NB4 (cell line): Measurements from ENCODE around the gene PSTPIP2.

Source experiments
- DNase-seq: peaks from one replicate; pipeline ENCODE4 v3.0.0; 2010; ENCODE audit warnings: low read depth
- H3K4me3 ChIP-seq: one replicate; pipeline ENCODE4 v1.5.1; 2011; ENCODE audit warnings: mild to moderate bottlenecking, low read depth, low read length, moderate library complexity
- CTCF ChIP-seq: IDR thresholded peaks from one replicate; pipeline ENCODE4 v1.5.1; 2012; ENCODE audit warnings: low read depth, low read length
- MAX ChIP-seq: IDR thresholded peaks from 2 replicates; pipeline ENCODE4 v1.6.1; 2011; ENCODE audit warnings: low read depth, low read length
- MYC ChIP-seq: IDR thresholded peaks from 2 replicates; pipeline ENCODE4 v1.6.1; 2011; ENCODE audit warnings: low read depth, low read length
- POLR2A ChIP-seq: IDR thresholded peaks from 2 replicates; pipeline ENCODE4 v1.6.1; 2011; ENCODE audit warnings: mild to moderate bottlenecking; ENCODE audit not compliant: insufficient read length; ENCODE audit errors: extremely low read depth

PSTPIP2 gene

DNA sequence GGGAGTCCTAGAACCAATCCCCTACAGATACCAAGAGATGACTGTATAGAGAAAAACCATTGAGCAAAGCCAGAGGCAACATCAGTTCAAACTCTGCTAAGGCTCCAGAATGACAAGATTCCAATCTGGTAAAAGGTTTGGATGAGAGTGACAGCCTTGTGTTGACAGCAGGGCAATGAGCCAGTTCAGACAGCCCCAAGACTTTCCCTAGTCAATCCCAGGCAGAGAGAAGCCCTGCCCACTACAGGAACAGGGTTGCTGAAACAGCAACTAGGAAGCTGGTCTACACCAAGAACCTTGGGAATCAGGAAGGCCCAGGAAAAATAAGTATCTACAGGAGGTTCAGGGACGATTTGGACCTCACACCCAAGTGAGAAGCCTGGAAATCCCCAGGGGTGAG is 3.3 kb downstream of the PSTPIP2 start:
- TF ChIP-seq MYC, result no peak
- TF ChIP-seq POLR2A, result no peak
- no peak for TF ChIP-seq CTCF
- no peak for TF ChIP-seq MAX
- no peak for DNase-seq
- H3K4me3 ChIP-seq, result no peak overlapping the region

DNA sequence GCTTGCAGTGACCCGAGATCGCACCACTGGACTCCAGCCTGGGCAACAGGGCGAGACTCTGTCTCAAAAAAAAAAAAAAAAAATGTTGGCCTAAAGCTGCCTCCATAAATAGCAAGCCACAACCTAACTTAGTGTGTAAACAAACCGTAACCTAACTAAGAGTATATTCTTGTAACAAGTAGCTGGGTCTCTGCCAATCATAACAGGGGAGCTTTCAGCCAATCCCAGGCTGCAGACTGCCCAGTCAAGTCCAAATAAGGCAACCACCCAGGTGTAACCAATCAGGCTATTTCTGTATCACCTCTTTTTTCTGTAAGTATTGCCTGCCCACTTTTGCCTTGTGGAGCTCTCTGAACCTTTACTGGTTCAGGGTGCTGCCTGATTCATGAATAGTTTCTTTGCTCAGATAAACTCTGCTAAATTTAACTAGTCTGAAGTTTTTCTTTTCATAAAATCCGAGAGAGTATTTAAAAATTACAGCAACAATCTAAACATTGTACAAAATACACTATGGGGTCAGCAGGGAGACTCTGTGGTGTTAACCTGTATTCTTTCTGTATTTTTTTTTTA is 4.5 kb downstream of the PSTPIP2 start:
- TF ChIP-seq MYC, result no peak
- TF ChIP-seq POLR2A, result no peak
- TF ChIP-seq CTCF, result no peak
- no peak for TF ChIP-seq MAX
- no peak overlapping the region for H3K4me3 ChIP-seq
- DNase-seq, result no peak

DNA sequence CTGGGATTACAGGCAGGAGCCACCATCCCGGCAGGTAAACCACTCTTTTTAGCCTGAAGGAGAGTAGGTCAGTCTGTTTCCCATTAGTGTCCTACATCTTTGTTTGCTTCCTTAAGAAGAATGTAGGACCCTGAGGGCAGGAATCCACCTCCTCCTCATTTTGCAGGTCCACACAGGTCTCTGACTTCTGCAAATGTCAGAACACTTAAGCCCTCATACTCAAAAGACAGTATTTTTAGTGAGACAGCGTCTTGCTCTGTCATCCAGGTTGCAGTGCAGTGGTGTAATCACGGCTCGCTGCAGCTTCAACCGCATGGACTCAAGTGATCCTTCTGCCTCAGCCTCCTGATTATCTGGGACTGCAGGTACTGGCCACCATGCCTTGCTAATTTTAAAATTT is 9.3 kb downstream of the PSTPIP2 start:
- no peak overlapping the region for H3K4me3 ChIP-seq
- TF ChIP-seq POLR2A (no peak), CTCF (no peak), MAX (no peak), MYC (no peak)
- no peak for DNase-seq

GRCh38 chr18:46061796-46062195 is 10.3 kb downstream of the PSTPIP2 start:
- no peak for DNase-seq
- no peak for TF ChIP-seq MAX
- TF ChIP-seq POLR2A, result no peak
- TF ChIP-seq CTCF, result no peak
- TF ChIP-seq MYC, result no peak
- H3K4me3 ChIP-seq, result no peak overlapping the region

DNA sequence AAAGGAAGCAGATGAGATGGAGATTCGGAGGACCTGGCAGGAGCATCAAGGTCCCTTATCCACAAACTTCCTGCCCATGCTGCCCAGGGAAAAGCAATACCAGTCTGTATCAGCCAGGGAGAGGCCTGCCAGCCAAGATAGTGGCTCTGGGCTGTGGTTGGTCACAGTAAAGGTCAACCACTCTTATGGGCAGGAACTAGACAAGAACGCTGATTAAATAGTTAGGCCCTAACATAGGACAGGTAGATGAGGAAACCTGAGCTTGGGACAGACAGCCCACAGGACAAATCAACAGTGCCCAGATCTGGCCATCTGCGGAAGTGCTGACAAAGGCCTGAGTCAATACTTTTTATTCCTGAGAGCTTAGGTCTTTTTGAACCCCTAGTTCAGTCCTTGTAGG is 10.7 kb downstream of the PSTPIP2 start:
- DNase-seq, result no peak
- no peak for TF ChIP-seq CTCF
- no peak for TF ChIP-seq MYC

GRCh38 chr18:46060359-46060841 is 11.7 kb downstream of the PSTPIP2 start:
- TF ChIP-seq MAX (no peak), CTCF (no peak), POLR2A (no peak), MYC (no peak)
- DNase-seq, result no peak
- no peak overlapping the region for H3K4me3 ChIP-seq

More for the DNA sequence above, 10.7 kb downstream of the PSTPIP2 start:
- no peak overlapping the region for H3K4me3 ChIP-seq
